ENCODE results near the gene KCTD2.
"Not testable (repeated sequence)": the region's sequence is repeated elsewhere in the genome, so short reads cannot be mapped to it uniquely, and the experiment has no call there.

KCTD2 gene

GRCh38 chr17:75059369-75060345, 12.6 kb downstream of the KCTD2 start:
- Mint-ChIP-seq H3K4me3 (no peak overlapping the region), H3K9me3 (no peaks in the 10 kb centered on the region), H3K36me3 (peaks cover 94% of the 10 kb centered on the region), H3K4me1 (peaks cover 4% of the 10 kb centered on the region), H3K27ac (peak overlapping the region; percentile 61)
- ATAC-seq (no peak), DNase-seq (ENCODE audit: low spot score in 2 of 2) (no peak)

- peaks cover 12% of the 10 kb centered on the region for H3K4me1 Mint-ChIP-seq
- H3K4me3 Mint-ChIP-seq = no peak overlapping the region
- H3K36me3 Mint-ChIP-seq = peaks cover 87% of the 10 kb centered on the region
- ATAC-seq = no peak
- H3K9me3 Mint-ChIP-seq = no peaks in the 10 kb centered on the region
- DNase-seq (ENCODE audit: low spot score in 2 of 2) = no peak
- H3K27ac Mint-ChIP-seq = no peak overlapping the region
Measured at GRCh38 chr17:75060434-75061054, 13.5 kb downstream of the KCTD2 start.

GRCh38 chr17:75061055-75061438, 14.0 kb downstream of the KCTD2 start:
- H3K9me3 Mint-ChIP-seq = no peaks in the 10 kb centered on the region
- ATAC-seq (no peak), DNase-seq (ENCODE audit: low spot score in 2 of 2) (no peak)
- no peak overlapping the region for H3K27ac Mint-ChIP-seq
- peaks cover 87% of the 10 kb centered on the region for H3K36me3 Mint-ChIP-seq
- H3K4me3 Mint-ChIP-seq = no peak overlapping the region
- H3K4me1 Mint-ChIP-seq = peaks cover 17% of the 10 kb centered on the region

- Mint-ChIP-seq H3K4me1 (peaks cover 23% of the 10 kb centered on the region), H3K36me3 (peaks cover 83% of the 10 kb centered on the region), H3K27ac (no peak overlapping the region), H3K4me3 (no peak overlapping the region), H3K9me3 (no peaks in the 10 kb centered on the region)
- DNase-seq (ENCODE audit: low spot score in 2 of 2) (no peak), ATAC-seq (no peak)
Measured at GRCh38 chr17:75061618-75062017, 14.6 kb downstream of the KCTD2 start.

- Mint-ChIP-seq H3K4me3 (no peak overlapping the region), H3K9me3 (no peaks in the 10 kb centered on the region), H3K36me3 (peaks cover 67% of the 10 kb centered on the region), H3K4me1 (peaks cover 32% of the 10 kb centered on the region), H3K27ac (peak overlapping the region; percentile 45)
- no peak for ATAC-seq
- DNase-seq (ENCODE audit: low spot score in 2 of 2) = no peak
Measured at GRCh38 chr17:75063201-75063600, 16.2 kb downstream of the KCTD2 start.

GRCh38 chr17:75063626-75064025, 16.6 kb downstream of the KCTD2 start:
- H3K36me3 Mint-ChIP-seq = peaks cover 63% of the 10 kb centered on the region
- ATAC-seq = no peak
- H3K27ac Mint-ChIP-seq = peak overlapping the region; percentile 90
- no peak overlapping the region for H3K4me3 Mint-ChIP-seq
- H3K9me3 Mint-ChIP-seq = no peaks in the 10 kb centered on the region
- peaks cover 32% of the 10 kb centered on the region for H3K4me1 Mint-ChIP-seq
- DNase-seq (ENCODE audit: low spot score in 2 of 2) = no peak

- DNase-seq (ENCODE audit: low spot score in 2 of 2) = no peak
- H3K27ac Mint-ChIP-seq = peak overlapping the region; percentile 90
- H3K4me1 Mint-ChIP-seq = peaks cover 32% of the 10 kb centered on the region
- H3K9me3 Mint-ChIP-seq = no peaks in the 10 kb centered on the region
- H3K4me3 Mint-ChIP-seq = no peak overlapping the region
- peaks cover 62% of the 10 kb centered on the region for H3K36me3 Mint-ChIP-seq
- no peak for ATAC-seq
Measured at GRCh38 chr17:75064040-75064439, 17.0 kb downstream of the KCTD2 start.

- Mint-ChIP-seq H3K4me3 (no peak overlapping the region), H3K9me3 (no peaks in the 10 kb centered on the region), H3K27ac (peak overlapping the region; percentile 90), H3K36me3 (peaks cover 58% of the 10 kb centered on the region), H3K4me1 (peaks cover 32% of the 10 kb centered on the region)
- DNase-seq (ENCODE audit: low spot score in 2 of 2) (no peak), ATAC-seq (no peak)
Measured at GRCh38 chr17:75064460-75064859, 17.4 kb downstream of the KCTD2 start.

- DNase-seq (ENCODE audit: low spot score in 2 of 2) = no peak
- H3K9me3 Mint-ChIP-seq = no peaks in the 10 kb centered on the region
- H3K27ac Mint-ChIP-seq = peak overlapping the region; percentile 90
- H3K4me1 Mint-ChIP-seq = peaks cover 32% of the 10 kb centered on the region
- H3K4me3 Mint-ChIP-seq = peak overlapping the region; percentile 40
- ATAC-seq = no peak
- peaks cover 52% of the 10 kb centered on the region for H3K36me3 Mint-ChIP-seq
Measured at GRCh38 chr17:75064867-75065561, 18.0 kb downstream of the KCTD2 start.

- ATAC-seq (peak; percentile 67), DNase-seq (ENCODE audit: low spot score in 2 of 2) (no peak)
- Mint-ChIP-seq H3K9me3 (no peaks in the 10 kb centered on the region), H3K36me3 (peaks cover 46% of the 10 kb centered on the region), H3K27ac (peak overlapping the region; percentile 90), H3K4me1 (peaks cover 32% of the 10 kb centered on the region), H3K4me3 (peak overlapping the region; percentile 40)
Measured at GRCh38 chr17:75065562-75066151, 18.6 kb downstream of the KCTD2 start.

- Mint-ChIP-seq H3K4me3 (peak overlapping the region; percentile 25), H3K4me1 (peaks cover 32% of the 10 kb centered on the region), H3K36me3 (peaks cover 24% of the 10 kb centered on the region), H3K27ac (peak overlapping the region; percentile 79), H3K9me3 (no peaks in the 10 kb centered on the region)
- no peak for DNase-seq (ENCODE audit: low spot score in 2 of 2)
- ATAC-seq = peak; percentile 85
Measured at GRCh38 chr17:75067856-75068255, 20.8 kb downstream of the KCTD2 start.

- Mint-ChIP-seq H3K9me3 (no peaks in the 10 kb centered on the region), H3K27ac (no peak overlapping the region), H3K36me3 (peaks cover 15% of the 10 kb centered on the region), H3K4me3 (no peak overlapping the region), H3K4me1 (peaks cover 32% of the 10 kb centered on the region)
- ATAC-seq (no peak), DNase-seq (ENCODE audit: low spot score in 2 of 2) (no peak)
Measured at GRCh38 chr17:75068750-75069149, 21.7 kb downstream of the KCTD2 start.

GRCh38 chr17:75069783-75070182, 22.8 kb downstream of the KCTD2 start:
- DNase-seq (ENCODE audit: low spot score in 2 of 2) (no peak), ATAC-seq (no peak)
- Mint-ChIP-seq H3K4me1 (peaks cover 27% of the 10 kb centered on the region), H3K36me3 (peaks cover 8% of the 10 kb centered on the region), H3K4me3 (no peak overlapping the region), H3K27ac (no peak overlapping the region), H3K9me3 (no peaks in the 10 kb centered on the region)

- DNase-seq (ENCODE audit: low spot score in 2 of 2); H3K36me3 Mint-ChIP-seq; H3K27ac Mint-ChIP-seq; H3K4me1 Mint-ChIP-seq; ATAC-seq; H3K4me3 Mint-ChIP-seq; H3K9me3 Mint-ChIP-seq: not testable (repeated sequence)
Measured at GRCh38 chr17:75071478-75072271, 24.6 kb downstream of the KCTD2 start.

All from stimulated activated effector memory CD8-positive, alpha-beta T cell treated with anti-CD3 and anti-CD28 coated beads, Interleukin-12 subunit alpha, Interleukin-12 subunit beta, amount 100 ng/mL, for 72 hours (primary cell).